NCI-H1092 (cell line): Measurements from ENCODE around the gene SLC38A10.

Source experiments
- DNase-seq: peaks from one replicate; lab custom pipeline; 2025; lab: John Stamatoyannopoulos, UW

SLC38A10 gene

DNA sequence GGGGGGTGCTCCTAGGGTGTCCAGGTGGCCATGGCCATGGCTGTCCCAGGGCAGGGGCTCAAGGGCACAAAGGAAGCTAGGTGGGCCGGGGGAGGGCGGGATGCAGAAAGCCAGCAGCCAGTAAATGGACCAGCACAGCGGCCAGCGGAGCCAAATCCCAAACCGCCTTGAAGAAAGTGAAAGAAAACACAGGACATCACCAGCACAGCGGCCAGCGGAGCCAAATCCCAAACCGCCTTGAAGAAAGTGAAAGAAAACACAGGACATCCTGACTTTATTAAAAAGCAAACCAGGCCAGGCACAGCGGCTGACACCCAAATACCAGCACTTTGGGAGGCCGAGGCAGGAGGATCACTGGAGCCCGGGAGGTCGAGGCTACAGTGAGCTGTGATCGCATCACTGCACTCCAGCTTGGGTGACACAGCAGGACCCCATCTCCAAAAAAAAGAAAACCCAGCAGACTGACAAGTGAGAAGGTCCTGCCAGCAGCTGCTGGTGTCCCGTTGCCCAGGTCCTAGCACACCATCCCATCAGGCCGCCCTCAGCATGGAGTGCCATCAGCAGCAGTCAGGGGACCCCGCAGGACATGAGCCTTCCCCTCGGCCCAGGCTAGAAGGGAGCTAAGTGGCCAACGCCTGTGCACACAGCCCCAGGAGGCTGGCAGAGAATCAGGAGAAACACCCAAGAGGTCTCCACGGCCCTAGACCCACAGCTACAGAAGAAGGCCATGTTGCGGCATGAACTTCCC lies 17.0 kb downstream of the SLC38A10 start:
- no peak for DNase-seq

DNA sequence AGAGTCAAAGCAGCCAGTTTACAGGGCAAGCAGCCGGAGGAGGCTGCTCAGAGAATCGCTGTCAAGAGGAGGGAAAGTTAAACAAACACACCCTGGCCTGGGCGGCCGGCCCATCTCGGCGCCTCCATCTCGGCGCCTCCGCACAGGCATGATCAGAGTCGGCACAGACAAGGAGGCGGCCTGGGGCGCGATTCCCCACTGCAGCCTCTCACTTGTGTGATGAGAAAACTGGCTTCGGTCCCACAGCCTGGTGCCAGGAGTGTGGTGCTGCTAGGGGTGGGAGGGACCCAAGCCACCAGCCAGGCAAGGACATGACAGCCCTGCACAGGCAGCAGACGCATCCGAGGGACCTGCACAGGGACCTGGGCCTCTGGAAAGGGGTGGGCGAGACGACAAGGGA lies 17.7 kb downstream of the SLC38A10 start:
- DNase-seq = peak; percentile 62

DNA sequence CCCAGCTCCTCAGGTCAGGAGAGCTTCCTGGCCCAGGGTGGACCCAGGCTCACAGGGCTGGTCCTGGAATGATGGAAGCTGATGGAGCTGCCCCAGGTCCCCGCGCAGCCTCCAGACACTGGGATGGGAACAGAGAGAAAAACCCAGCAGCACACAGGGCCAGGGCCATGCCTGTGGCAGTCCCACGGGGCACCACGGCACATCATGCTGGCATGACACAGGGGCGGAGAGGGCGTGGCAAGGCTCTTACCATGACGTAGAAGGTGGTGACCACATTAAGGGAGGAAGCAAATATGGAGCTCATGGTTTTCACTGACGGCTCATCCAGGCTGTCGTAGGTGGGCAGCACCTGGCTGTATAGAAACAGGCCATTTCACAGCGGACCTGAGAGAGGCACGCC lies 18.3 kb downstream of the SLC38A10 start:
- DNase-seq = no peak

DNA sequence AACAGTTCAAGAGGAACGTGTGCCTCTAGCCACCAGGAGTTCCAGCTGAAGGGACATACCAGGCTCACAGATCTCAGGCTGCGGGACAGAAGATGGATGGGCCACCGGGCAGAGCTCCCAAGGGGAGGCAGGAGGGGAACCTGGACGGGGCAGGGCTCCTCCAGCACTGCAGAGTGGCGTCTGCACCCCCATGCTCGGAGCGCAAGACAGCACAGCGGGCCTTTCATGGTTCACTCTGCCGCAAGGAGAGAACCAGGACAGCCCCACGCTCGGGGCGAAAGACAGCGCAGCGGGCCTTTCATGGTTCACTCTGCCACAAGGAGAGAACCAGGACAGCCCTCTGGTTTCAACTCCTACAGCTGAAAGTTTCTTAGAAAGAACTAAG lies 20.6 kb downstream of the SLC38A10 start:
- DNase-seq = no peak

DNA sequence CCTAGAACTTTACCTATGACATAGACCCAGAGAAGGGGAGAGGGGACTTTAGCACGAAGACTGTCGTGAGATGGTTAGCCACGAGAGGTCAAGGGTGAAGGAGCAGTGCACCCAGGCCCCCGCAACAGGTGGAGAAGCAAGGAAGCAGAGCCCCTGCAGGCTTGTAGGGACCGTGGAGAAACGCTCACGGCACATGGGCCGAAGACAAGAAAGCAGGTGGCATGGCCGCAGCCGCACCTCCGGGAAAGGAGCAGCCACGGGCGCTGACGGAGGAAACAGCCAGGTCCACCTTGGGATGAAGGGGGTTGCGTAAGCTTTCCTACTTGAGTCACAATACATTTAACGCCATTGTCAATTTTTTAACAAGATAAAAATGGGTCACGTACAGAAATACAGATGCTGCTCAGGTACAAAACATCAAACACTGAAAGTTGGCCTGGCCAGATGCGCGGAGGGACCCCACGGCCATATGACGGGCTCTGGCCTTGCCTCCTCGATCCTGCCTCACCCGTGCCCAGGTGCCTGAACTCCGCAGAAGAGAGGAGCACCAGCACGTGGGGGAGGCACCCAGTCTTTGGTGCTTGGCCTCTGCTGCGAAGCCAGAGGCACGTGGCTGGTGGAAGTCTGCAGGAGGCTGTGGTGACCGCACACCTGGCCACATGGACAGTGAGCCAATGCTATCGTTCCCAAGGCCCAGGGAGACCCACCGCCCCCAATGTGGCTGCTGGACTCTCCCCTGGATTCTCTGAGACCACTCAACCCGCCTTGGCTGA lies 21.2 kb downstream of the SLC38A10 start:
- DNase-seq = no peak

DNA sequence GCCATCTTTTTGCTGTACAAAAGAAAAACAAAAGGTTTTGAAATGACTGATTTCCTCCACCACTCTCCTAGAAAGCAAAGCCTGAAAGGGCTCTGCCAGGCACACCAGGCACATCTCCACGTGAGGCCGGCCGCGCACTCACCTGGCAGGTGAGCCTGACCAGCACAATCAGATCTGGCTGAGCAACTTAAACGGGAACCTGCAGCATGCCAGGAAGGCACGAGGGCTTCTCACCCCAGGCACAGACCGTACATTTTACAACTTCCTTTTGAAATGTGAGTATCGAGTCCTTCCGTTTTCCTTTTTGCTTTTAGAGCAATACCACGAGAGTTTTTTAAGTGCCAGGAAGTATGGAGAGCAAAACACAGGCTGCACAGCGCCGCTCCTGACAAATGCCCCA lies 22.5 kb downstream of the SLC38A10 start:
- no peak for DNase-seq

DNA sequence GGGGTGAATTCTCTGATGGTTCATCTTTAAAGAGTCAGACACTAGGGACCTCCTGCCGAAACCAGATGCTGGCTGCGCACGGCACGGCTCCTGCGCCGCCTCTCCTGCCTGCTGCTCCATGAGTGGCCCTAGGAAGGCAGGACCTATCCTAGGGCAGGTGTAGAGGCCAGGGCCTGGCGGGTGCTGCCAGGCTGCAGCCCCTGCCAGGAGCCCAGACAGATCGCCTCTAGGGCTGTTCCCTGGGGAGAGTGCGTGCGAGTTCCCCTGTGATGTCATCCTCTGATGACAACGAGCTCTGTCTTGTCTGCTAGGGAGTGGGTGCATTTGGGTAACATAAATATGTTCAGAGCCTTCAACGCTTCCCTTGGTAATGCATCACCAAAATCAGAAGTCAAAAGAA lies 23.9 kb downstream of the SLC38A10 start:
- DNase-seq = no peak

DNA sequence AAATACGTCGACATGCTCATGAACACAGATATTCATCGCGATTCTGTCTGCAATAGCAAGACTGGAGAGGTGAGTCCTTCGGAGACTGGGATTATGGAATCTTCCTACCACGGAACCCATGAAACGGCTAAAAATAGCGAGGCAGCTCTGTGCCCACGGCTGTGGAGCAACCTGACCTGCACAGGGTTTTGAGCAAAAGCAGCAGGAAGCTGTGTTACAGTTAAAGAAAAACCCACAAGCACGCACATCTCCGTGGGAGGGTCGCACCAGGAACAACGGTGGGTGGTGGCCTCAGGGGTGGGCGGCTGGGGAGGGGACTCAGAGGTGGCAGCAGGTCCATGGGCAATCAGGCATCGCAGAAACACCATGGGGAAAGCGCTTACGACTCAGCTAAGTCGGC lies 24.8 kb downstream of the SLC38A10 start:
- DNase-seq = no peak

DNA sequence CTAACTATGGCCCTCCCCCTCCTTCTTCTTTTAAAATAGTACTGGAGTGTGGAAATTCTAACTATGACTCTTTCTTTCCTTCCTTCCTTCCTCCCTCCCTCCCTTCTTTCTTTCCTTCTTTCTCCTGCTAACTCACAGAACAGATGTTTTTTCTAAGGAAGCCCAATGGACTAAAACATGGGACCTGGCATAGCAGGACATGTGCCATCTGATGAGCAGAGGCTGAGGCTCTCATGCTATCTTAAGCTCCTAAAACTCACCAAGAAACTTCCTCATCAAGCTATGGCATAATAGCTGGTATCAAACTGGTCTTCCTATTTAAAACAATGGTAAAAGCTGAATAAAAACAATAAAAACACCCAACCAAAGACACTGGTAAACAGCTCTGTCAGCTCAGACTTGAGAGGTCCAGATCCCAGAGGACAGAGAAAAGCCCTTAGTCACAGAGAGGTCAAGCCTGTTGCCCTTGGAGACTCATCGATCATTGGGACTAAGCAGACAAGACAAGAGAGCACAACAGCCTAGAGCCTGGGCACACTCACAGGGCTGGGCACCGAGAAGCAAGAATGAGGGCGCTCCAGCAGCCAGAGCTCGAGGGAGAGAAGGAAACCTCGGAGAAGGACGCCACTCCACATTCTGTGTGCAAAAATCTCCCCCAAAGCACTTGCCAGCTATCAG lies 27.6 kb downstream of the SLC38A10 start:
- no peak for DNase-seq

DNA sequence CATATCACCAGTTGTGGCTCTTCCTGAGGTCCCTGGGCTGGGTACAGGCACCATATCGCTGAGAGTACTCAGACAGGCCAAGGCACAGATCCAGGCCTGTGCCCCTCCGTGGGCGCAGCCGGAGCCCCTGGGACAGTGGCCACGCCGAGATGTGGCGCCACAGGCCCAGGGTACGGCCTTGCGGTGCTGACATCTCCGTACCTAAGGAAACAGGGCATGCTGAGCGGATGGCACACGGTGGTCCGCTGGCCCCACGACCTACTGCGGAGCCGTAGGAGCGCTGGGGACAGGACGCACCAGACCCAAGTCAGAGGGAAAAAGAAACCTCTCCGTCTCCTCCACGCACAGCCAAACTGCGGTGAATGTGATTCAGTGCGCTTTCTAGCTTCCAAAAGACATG lies 29.5 kb downstream of the SLC38A10 start:
- no peak for DNase-seq

DNA sequence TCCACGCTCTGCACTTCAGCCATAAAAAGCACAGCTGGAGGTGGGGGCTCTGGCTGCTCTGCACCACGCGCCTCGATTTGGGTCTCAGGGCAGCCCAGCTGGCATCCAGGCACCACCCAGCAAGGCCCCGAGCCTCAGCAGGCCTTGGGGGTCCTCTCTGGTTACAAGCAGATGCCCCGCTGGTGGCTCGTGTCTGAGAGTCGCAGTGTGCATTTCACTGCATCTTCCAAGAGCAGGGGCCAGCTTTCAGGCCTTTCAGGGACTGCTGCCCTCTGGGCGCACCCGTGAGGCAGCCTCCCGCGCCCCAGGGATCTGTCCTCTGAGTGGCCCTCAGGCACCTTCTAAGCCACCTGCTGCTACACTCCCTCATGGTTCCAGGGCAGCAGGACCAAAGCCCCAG lies 30.5 kb downstream of the SLC38A10 start:
- no peak for DNase-seq

DNA sequence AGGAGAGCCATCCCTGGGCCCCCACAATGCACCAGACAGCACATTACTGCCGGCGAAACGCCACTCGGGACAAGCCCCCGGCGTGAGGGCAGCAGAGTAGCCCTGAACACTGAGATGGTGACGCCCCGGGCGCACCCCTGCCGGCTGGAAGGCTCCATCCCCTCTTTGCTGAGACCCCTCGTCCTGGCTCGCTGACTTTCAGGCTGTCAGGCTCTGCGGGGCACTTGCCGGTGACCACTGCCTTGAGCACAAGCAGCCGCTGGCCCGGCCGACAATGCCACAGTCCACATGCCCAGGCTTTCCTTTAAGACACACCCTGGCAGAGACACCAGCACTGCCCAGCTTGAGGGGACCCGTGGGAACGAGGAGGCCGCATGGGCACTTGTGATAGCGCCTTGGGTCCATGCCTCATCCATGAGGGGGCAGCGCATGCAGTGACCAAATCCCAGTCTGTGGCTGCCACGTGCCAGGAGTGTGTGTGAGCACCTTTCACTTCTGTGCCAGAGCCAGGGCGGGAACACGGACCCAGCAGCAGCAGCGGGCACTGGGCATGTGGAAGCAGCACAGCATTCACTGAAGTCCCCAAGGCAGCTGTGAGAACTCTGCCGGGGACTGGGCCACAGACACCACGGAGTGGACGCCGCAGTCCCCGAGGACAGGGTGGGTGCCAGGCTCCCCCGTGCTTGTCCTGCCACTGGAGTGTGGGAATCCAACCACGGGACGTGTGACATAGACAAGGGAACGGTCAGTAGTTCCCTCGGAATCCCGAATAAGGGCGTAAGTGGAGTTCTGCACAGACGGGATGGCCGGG lies 31.5 kb downstream of the SLC38A10 start:
- DNase-seq = no peak

DNA sequence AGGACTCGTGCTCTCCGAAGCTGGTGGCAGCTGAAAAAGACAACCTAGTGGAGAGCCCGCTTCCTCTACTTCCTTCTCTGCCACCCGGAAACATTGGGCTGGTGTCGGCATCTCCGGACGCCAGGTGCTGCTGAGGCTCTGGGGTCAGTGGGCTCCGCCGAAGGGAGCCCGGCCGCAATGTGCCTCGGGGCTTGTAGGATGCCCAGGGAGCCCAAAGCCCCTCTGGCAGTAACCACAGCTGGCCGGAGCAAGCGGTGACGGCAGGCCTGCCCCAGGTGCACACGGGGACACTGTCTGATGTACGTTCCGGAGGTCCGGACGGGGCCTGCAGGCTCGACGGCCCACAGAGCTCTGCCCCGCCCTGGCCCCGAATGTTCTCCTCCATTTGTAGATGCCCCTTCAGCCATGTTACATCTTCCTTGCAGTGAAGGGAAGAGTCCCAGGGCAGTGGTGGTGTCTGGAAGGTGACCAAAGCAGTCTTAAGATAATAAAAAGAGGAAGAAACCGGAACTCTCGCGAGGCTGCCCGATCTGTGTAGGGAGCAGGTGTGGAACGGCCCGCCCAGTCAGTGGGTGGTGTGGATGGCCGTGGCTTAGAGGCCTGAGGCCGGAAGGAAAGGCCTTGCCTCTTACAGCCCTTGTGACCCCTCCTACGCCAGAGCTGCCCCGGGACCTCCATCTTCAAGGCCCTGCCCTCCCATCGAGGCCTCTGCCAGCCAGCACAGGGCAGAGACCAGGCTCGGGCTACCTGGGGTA lies 33.3 kb downstream of the SLC38A10 start:
- DNase-seq = no peak

DNA sequence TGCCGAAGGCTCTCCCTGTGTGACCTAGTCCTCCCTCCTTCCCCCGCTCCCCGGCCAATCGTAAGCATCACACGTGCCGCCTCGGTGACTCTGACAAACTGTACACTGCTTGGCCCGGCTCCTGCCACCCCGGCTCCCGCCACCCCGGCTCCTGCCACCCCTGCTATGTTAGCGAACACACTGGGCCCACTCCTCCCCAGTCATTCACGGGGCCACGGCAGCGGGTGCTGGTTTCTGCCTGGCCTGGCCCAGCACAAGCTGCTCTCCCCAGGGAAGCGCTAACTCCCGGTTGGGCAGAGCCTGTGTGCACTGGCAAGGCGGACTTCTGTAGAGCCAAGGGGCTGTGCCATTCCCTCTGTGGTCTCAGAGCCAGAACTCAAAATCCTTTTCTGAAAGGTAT lies 34.0 kb downstream of the SLC38A10 start:
- no peak for DNase-seq

DNA sequence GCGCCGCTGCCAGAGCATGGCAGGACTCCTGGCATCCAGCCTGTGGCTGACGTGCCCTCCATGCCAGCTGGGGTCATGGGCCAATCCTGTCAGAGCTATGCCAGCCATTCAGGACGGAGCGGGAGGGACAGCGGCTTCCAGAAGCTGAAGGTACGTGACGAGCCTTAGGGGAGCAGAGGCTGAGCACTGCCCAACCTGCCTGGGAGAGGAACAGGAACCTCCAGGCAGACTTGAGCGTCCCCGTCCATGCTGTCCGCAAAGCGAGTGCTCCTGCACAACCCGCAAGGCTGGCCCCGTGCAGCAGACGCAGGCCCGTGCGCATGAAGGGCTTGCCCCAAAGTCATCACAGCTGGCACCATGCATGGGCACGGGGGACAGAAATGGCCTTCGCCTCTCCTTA lies 34.5 kb downstream of the SLC38A10 start:
- no peak for DNase-seq

DNA sequence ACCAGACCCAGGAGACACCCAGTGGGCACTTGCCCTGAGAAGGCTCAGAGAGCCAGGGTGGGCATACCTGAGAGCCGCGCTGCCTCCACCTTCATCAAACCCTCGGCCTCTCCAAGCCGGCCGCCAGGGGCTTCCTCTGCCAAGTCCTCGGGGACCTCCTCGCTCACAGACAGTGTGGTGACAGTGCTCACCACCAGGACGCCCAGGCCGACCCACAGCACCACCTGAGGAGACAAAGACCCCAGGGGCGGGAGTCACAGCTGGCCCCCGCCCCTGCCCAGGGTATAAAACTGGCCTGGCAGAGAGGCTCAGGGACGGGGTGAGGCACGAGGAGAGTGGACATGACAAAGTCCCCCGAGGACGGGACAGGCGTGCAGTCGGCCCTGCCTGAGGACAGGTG lies 34.9 kb downstream of the SLC38A10 start:
- no peak for DNase-seq

DNA sequence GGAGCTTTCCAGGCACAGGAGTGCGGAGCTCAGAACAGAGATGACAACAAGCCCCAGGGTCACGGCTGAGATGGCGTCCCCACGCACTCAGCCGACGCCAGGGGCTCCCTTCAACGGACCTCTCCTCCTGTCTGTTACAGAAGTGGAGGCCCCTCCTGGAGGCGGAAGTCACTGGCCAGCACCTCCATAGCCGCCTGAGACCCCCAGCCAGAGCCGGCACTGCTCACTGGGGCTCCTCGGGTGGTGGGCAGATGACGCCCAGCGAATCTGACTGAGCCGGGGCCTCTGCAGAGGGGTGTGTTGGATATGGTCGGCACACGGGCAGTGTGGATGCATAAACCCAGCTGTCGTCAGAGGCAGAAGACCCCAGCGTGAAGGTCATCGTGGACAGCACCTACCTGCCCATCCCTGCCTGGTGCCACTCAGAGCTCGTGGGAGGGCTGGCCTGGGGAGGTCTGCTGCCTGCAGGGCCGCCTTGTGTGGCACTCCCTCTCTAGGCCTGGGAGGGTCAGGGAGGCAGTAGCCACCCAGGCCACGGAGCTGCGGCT lies 36.0 kb downstream of the SLC38A10 start:
- DNase-seq = no peak

DNA sequence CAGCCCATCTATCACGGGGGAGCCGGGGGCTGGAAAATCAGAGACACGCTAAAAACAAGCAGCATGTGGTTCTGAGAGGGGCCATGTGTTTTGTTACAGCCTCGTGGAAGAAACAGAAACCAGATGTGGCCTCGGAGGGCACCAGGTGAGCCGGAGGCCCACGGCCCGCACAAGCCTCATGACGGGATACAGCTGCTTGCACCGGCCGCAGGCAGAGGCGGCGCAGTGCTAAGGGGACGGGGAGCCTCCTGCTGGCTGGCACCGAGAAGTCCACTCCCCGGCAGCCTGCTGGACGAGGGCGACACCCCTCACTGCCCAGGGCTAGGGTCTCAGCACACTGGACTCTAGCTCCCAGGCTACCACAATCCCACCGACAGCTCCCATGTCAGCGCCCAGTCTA lies 36.8 kb downstream of the SLC38A10 start:
- no peak for DNase-seq

DNA sequence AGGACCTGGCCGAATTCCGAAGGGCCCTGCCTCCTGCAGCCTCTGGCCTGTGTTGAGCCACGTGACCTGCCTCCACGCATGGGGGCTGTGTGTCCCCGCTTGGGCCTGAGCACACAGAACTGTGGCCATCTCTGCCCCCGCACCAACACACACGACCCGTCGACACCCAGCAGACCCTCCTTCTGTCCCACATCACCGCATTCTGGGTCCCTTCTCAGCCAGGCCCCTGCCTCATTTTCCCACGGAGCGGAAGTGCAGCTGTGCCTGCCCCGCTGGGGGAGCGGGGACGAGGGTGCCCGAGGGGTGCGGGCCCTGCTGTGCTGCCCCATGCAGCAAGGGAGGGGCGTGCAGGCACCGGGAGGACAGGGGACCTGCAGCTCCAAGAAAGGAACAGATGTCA lies 37.6 kb downstream of the SLC38A10 start:
- DNase-seq = no peak

DNA sequence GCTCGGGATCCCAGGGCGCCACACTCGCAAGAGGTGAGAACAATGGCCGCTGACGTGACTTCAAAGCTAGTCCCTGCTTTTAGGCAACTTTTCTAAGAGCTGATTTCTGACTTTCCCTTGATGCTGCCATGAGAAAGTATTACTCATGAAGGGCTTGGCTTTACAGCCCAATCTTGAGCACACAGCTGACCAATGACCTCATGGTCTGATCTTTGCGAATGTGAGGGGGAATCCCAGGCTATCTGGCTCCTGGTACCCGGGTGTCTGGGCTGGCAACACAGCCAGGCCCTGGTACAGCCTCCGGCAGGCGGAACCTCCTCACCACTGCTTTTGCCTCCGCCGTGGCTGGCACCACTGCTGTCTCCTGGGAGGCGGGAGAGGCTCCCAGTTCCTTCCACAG lies 38.5 kb downstream of the SLC38A10 start:
- DNase-seq = no peak
